Measurements from ENCODE around the gene PROZ. TPM values are rescaled to one million over a fixed set of nuclear protein-coding genes. Genes with fewer than 3 reads are reported as not detected.

The PROZ gene
- total RNA-seq, 1 experiment from 2014 or later: not detected

GRCh38 chr13:113125506-113126264, 32.8 kb upstream of the PROZ start:
- Histone ChIP-seq H3K4me2 (ENCODE audit: insufficient read depth, insufficient read length, low read length) (no peak overlapping the region), H3K4me1 (ENCODE audit: insufficient read depth, low read length) (no peaks in the 10 kb centered on the region; the same call in 1 of the 2 replicates), H3K79me1 (ENCODE audit: insufficient read depth, low read depth, low read length, poor library complexity, severe bottlenecking) (no peaks in the 10 kb centered on the region), H4K5ac (ENCODE audit: insufficient read length, low read depth, low read length) (no peak overlapping the region), H3K9ac (ENCODE audit: extremely low read depth, insufficient read length, low read length) (no peak overlapping the region), H2BK5ac (ENCODE audit: insufficient read length, low read length) (no peak overlapping the region), H2AK5ac (ENCODE audit: insufficient read length, low read length) (no peak overlapping the region), H4K8ac (replicated peaks; ENCODE audit: insufficient read length, low read depth, low read length) (no peak overlapping the region), H2BK20ac (ENCODE audit: low read depth, low read length, poor library complexity, severe bottlenecking) (no peak overlapping the region), H3K23ac (ENCODE audit: insufficient read length, low read depth, low read length) (no peak overlapping the region), H4K20me1 (ENCODE audit: control insufficient read depth, insufficient read depth, insufficient read length) (no peaks in the 10 kb centered on the region), H2BK12ac (ENCODE audit: insufficient read length, low read depth, low read length) (no peak overlapping the region), H3K14ac (ENCODE audit: insufficient read depth, low read length) (no peak overlapping the region), H3K18ac (ENCODE audit: insufficient read length, low read depth, low read length) (no peak overlapping the region), H3K27me3 (ENCODE audit: insufficient read depth, low read length) (no peaks in the 10 kb centered on the region), H3T11ph (ENCODE audit: low read length) (no peak overlapping the region), H4K91ac (ENCODE audit: insufficient read length, low read depth, low read length) (no peak overlapping the region), H2BK120ac (ENCODE audit: low read depth, low read length, poor library complexity, severe bottlenecking) (no peak overlapping the region), H3K27ac (ENCODE audit: insufficient read length, low read depth, low read length) (no peak overlapping the region), H3K56ac (ENCODE audit: insufficient read length, low read depth, low read length) (no peak overlapping the region), H3K4ac (ENCODE audit: low read depth, low read length) (no peak overlapping the region), H3K79me2 (ENCODE audit: insufficient read depth, low read length) (no peaks in the 10 kb centered on the region), H3K9me3 (ENCODE audit: control insufficient read depth, low read depth, low read length) (no peaks in the 10 kb centered on the region), H2AFZ (ENCODE audit: low read length) (no peak overlapping the region), H3K23me2 (ENCODE audit: insufficient read length, low read depth, low read length, poor library complexity, severe bottlenecking) (no peaks in the 10 kb centered on the region), H2BK15ac (ENCODE audit: low read depth, low read length) (no peak overlapping the region)
- Mint-ChIP-seq H3K9me3 (no peaks in the 10 kb centered on the region), H3K27me3 (ENCODE audit: low read depth) (peaks cover 25% of the 10 kb centered on the region), H3K4me3 (no peak overlapping the region), H3K27ac (peak overlapping the region in 1 of 3 experiments; percentile 8; a peak in 1 of 7 replicates), H3K4me1 (peaks cover 15 to 26% of the 10 kb centered on the region in 2 experiments), H3K36me3 (ENCODE audit: insufficient read depth in 1 of 3, low read depth in 3 of 3) (no peaks in the 10 kb centered on the region)
- no CpG with 5 or more reads among the region's 19 CpGs for WGBS (ENCODE audit: extremely low coverage, insufficient read length, low lambda C conversion rate)
- no peak for DNase-seq
- TF ChIP-seq CTCF (conservative IDR thresholded peaks at IDR 0.05): no peak

Data from H9 (cell line).